GM19328 (cell line): Measurements from ENCODE around the gene PDXK.
A peak's percentile ranks its signal among the peaks of the same experiment; 100 is the strongest.

Experiments
- ATAC-seq: cut with Tn5 transposase; IDR thresholded peaks from one replicate; pipeline ENCODE4 v1.9.1; 2021; ENCODE audit warnings: mild to moderate bottlenecking, moderate library complexity; ENCODE audit not compliant: unreplicated experiment

The PDXK gene

DNA sequence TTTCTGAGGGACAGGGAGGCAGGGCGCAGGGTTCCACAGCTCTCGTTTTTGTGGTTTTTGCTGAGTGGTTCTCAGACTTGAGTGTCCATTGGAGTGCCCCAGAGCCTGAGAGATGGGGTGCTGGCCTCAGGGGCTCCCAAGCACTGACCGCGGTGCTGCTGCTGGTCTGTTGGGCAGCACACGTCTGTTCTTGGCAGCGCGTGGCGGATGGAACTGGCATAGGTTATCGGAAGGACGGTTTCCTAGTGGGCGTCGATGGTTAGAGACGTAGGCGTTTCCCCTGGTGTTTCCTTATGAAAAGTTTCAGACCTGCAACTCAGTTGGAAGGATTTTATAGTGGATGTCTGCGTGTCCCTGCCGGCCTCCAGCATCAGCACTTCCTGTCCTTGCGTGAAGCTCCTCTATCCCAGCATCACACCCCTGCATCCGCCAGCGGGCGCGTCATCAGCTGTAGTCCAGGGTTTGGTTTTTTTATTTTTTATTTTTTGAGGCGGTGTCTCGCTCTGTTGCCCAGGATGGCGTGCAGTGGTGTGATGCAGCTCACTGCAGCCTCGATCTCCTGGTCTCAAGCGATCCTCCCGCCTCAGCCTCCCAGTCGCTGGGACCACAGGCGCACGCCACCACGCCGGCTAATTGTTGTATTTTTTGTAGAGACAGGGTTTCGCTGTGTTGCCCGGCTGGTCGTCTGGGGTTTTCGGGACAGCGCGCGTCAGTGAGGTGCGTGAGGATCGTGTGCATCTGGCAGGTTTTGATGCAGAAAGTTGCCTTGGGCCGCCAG is 82.3 kb downstream of the PDXK start:
- ATAC-seq, result no peak

DNA sequence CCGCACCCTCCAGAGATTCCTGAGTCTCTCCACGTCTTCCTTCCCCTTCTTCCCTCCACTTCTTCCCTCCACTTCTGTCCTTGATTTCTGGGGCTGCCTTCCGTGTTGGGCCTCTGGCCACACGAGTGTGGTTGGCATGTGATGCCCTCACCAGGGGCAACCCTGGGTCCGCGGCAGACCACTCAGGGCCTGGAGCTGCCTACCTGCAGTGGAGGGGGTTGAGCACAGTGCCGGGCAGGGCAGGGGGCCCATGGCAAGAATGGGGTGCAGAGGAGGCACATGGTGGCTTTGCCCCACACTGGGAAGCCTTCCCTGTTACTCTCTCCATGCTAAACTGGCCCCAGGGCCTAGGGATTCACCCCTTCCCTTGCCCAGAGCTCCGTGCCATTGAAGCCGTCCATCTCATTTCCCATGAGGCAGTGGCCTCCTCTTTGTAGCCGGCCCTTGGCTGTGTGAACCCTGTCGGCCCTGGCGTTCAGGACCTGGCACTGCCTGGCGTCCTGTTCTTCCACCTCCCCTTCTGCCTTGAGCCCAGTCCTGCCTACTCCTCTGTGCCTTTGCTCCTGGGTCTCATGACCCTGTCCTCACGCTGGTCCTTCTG is 83.9 kb downstream of the PDXK start:
- no peak for ATAC-seq

DNA sequence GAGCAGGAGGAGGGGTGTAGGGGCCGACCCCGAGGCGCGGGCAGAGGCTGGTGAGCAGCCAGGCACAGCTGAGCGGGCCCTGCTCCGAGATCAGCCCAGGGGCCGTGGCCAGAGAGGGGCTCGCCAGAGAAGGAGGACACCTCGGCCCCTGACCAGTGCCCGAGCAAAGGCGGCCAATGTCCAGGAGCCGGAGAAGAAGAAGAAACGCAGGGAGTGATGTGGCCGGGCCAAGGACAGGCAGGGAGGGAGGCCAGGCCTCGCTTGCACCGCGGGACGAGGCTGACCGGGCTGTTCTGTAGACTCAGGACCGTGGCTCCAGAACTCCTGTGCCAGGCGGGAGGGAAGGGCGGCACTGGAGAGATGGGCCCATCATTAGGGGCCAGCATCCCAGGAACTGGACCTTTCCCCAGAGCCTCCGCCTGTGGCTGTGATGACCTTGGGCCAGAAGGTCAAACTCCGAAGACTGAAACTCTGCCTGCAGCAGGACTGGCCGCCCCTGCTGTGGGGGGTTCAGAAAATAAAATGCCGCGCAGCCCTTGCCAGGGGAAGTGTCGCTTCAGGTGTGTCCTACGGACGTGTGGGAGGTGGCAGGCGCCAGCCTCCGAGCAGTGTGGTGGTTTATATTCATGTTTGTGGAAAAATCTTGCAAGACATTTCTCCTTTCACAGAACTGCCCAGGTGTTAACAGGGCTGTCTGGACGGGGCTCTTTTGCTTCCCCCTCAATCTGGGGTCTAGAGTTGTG is 84.8 kb downstream of the PDXK start:
- ATAC-seq, result no peak

DNA sequence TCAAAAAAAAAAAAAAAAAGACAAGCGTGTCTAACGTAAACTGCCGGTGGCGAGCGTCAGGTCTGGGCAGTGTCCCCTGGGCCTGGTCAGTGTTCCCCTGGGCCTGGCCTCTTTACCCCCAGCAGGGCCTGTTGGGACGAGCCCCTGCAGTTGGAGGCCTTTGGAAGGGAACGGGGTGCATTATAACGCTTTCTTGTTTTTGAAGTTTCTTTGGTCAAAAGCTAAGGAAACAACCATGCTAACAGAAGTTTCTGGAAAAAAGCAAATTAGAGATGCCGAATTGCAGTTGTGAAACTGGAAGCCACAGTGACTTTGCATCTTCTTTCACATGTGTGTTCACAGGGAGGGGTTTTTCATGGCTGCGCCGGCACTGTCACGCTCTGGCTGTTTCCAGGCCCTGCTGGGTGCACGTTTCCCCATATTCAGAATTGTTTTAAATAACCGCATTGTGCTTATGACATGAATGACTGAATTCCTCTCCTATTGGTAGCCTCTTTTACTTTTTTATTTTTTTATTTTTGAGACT is 86.4 kb downstream of the PDXK start:
- ATAC-seq, result peak; percentile 83

DNA sequence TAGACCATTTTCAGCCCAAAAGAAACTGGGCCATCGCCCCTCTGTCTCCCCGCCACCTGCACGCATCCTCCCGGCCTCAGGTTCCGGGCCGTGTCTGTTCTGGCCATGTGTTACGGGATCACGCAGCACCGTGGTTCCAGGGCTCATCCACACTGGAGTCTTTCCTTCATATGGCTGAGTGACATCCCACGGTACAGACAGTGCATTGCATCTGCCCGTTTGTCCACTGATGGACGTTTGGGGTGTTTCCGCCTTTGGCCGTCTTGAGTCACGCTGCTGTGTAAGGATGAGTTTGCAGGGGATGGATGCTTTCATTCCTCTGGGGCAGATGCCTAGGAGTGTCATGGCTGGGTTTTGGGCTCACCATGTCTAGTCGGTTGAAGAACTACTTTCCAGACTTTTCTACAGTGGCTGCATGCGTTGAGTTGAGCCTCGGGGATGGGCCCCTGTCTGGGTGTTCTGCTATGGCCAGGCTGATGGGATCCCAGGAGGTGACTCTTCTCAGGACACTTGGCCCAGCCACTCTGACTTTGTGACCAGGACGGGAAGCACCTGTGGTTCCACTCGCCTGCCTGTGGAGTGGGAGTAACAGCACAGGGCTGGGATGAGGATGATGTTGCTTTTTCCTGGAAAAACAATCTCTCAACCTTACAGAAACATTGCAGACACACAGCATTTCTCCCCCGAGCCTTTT is 87.2 kb downstream of the PDXK start:
- no peak for ATAC-seq

DNA sequence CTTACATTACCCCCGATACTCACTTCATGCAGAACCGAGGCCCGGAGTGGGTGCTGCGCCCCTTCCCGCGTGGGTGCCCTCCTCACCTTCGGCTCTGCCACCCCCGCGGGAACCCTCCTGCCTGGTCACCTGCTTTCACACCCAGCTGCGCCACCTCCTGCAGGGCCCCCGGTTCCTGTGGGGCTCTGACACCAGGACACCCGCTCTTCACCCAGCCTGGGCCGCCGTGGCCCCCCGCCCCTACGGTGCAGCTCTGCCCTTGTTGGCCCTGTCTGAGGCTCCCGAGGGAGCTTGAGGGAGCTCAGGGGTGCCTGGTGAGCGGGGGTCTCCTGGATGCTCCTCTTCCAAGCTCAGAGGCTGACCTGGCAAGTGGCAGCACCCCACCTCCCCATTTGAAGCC is 89.4 kb downstream of the PDXK start:
- ATAC-seq, result no peak

DNA sequence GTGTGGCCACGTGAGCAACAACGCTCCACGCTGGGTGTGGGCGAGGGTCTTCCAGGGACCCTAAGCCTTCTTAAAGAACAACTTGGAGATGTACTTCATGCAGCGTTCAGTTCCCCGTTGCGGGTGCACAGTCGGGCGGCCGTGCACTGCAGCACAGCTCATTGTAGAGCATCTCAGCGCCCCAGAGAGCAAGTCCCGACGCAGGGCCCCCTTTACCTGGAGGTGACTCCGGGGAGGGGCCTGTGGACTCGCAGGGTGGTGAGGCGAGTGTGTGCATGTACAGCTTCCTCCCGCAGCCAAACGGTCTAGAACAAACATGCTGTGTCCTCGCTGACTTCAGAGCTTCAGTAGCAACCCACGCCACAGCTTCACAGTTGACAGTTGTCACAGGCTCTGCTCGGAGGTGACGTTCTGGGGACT is 89.9 kb downstream of the PDXK start:
- no peak for ATAC-seq

DNA sequence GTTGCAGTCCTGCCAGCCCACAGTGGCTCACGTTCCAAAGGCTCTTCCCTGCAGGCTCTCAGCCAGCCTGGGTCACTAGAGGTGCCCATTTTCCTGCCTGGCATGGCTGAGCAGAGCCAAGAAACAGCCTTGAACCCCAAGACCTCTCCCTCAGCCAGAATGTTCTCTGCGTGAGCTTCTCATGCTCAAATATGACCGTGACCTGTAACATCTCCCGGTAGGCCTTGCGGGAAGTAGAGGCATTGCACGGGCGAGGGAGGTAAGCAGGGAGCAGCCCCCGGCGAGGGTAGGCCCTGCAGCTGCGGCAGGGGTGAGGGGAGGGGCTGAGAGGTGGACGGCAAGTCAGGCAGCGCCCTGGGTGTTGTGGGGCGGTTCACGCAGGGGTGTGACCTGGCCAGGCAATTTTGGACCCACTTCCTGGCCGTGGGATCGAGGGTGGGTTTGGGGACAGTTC is 90.4 kb downstream of the PDXK start:
- no peak for ATAC-seq

DNA sequence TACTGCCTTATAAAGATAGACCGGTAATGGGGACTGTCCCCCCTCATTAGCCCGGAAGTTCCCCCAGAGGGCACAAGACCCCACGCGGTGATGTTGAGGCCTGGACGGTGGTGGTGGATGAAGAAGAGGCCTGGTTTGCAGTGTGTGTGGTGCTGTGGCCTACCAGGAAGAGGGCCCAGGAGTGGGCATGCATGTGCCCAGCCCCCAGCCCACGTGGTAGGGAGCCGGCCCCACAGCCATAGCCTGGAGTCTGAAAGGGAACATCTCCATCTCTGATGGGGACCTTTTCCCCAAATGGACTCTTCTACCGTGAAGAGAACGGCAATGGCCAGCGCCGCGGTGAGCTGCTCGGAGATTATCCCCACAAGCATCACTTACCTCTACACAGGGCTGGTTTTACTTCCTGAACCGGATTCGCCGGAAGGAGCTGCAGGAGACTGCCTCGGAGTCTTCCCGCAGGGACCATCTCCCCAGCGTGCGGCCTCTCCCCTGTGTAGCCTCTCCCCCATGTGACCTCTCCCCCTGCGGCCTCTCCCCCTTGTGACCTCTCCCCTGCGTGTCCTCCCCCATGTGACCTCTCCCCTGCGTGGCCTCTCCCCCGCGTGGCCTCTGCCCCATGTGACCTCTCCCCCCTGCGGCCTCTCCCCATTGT is 91.0 kb downstream of the PDXK start:
- no peak for ATAC-seq

DNA sequence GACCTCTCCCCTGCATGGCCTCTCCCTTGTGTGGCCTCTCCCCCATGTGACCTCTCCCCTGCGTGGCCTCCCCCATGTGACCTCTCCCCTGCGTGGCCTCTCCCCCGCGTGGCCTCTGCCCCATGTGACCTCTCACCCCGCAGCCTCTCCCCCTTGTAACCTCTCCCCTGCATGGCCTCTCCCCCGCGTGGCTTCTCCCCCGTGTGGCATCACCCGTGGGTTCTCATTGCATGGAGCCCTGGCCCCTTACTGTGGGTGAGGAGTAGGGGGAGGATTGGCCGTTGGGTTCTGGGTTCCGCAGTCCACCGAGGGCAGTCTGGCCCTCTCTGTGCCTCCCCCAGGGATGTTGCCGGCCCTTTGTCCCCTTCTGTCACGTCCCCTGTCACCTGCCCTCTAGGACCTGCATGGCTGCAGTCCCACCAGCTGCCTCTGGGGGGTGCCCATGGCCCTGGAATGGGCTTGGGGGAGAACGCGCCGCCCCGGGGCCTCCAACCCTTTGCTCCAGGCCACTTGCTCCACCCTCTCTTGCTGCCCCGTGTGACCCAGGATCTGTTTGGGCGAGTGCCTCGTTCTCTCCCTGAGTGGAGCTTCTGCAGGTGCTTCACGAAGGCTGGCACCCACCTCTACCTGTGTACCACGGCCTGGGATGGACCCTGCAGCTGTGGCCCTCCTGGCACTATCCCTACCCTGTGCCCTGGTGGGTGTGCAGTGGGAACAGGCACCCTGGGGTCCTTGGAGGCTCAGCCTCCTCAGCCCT is 91.8 kb downstream of the PDXK start:
- no peak for ATAC-seq

DNA sequence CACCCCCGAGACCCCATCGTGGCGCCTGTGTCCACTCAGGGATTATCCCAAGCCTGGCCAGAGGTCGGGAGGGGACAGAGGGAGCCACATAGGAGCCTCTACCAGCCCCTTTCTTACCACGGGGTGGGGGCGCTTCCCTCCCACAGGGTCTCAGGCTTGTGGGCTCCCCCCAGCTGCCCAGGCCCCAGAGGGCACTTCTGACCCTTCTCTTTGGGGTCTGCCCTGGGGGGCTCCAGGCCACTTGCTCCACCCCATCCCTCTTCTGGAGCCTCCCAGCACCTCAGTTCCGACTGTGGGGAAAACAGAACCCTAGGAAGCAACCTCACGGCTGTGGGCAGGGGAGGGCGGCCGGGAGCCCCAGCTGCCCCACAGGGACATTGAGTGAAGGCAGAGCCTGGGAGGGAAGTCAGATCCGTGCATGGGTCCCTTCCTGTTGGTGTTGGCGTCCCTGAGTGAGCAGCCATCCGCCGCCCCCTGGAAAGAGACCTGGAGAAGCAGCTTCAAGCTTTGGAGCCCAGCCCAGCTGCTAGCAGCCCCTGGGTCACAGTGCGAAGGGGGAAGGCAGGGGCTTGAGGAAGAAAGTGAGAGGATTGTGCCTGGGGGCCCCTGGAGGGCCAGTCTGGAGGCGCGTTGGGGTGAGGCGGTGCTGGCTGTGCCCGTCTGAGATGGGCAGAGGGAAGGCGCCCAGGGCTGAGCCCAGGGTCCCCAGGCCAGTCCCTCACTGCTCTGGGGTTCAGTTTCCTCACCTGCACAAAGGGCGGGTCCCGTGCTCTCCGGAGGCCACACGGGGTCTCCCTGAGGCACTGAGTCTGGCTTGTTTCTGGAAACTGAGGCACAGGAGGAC is 92.6 kb downstream of the PDXK start:
- ATAC-seq, result no peak
